Cerebellar cortex (tissue), 1 donor: ENCODE results near the gene PHLDA1.
"Not testable (repeated sequence)": the region's sequence is repeated elsewhere in the genome, so short reads cannot be mapped to it uniquely, and the experiment has no call there.

Experiments used
- DNase-seq: peaks from one replicate; pipeline ENCODE4 v3.0.0-alpha.2; 2015; ENCODE audit warnings: low spot score

The PHLDA1 gene

GRCh38 chr12:76018672-76019071 lies 12.9 kb downstream of the PHLDA1 start:
- no peak for DNase-seq

- no peak for DNase-seq
Measured at GRCh38 chr12:76018111-76018510, 13.5 kb downstream of the PHLDA1 start.

- no peak for DNase-seq
Measured at GRCh38 chr12:76014007-76014406, 17.6 kb downstream of the PHLDA1 start.

GRCh38 chr12:76013603-76014002 lies 18.0 kb downstream of the PHLDA1 start:
- no peak for DNase-seq

GRCh38 chr12:76012644-76013043 lies 18.9 kb downstream of the PHLDA1 start:
- no peak for DNase-seq

GRCh38 chr12:76010732-76011458 lies 20.7 kb downstream of the PHLDA1 start:
- no peak for DNase-seq

- no peak for DNase-seq
Measured at GRCh38 chr12:76008428-76008827, 23.1 kb downstream of the PHLDA1 start.

GRCh38 chr12:76007640-76008039 lies 23.9 kb downstream of the PHLDA1 start:
- DNase-seq = no peak

- DNase-seq = no peak
Measured at GRCh38 chr12:76006028-76006925, 25.3 kb downstream of the PHLDA1 start.

- no peak for DNase-seq
Measured at GRCh38 chr12:76003355-76003638, 28.3 kb downstream of the PHLDA1 start.

GRCh38 chr12:76002598-76003354 lies 28.8 kb downstream of the PHLDA1 start:
- no peak for DNase-seq

- DNase-seq = no peak
Measured at GRCh38 chr12:75998292-75999063, 33.1 kb downstream of the PHLDA1 start.

GRCh38 chr12:75997658-75998057 lies 33.9 kb downstream of the PHLDA1 start:
- DNase-seq = no peak

GRCh38 chr12:75996861-75997447 lies 34.6 kb downstream of the PHLDA1 start:
- DNase-seq = no peak

GRCh38 chr12:75995691-75996090 lies 35.9 kb downstream of the PHLDA1 start:
- DNase-seq = no peak

GRCh38 chr12:75994069-75994740 lies 37.4 kb downstream of the PHLDA1 start:
- DNase-seq = no peak

- no peak for DNase-seq
Measured at GRCh38 chr12:75991753-75992152, 39.8 kb downstream of the PHLDA1 start.

GRCh38 chr12:75990189-75990912 lies 41.2 kb downstream of the PHLDA1 start:
- DNase-seq = no peak

GRCh38 chr12:75987709-75988108 lies 43.9 kb downstream of the PHLDA1 start:
- DNase-seq = not testable (repeated sequence)
